WERI-Rb-1 (cell line): ENCODE results near the gene PIP4K2A.

Experiments
- DNase-seq: peaks from one replicate; pipeline ENCODE4 v3.0.0-alpha.2; 2020
- H3K27ac ChIP-seq: fragments of 250-450 bp; sonication (Bioruptor Pico); 2 replicates; pipeline ENCODE4 v1.5.1; 2020; ENCODE audit warnings: mild to moderate bottlenecking, moderate library complexity
- H3K27me3 ChIP-seq: fragments of 250-450 bp; sonication (Bioruptor Pico); 2 replicates; pipeline ENCODE4 v1.5.1; 2021; ENCODE audit warnings: mild to moderate bottlenecking, low read depth, moderate library complexity; ENCODE audit not compliant: insufficient read depth, severe bottlenecking
- H3K36me3 ChIP-seq: fragments of 250-450 bp; sonication (Bioruptor Pico); 2 replicates; pipeline ENCODE4 v1.5.1; 2020; ENCODE audit warnings: mild to moderate bottlenecking, moderate library complexity
- H3K4me3 ChIP-seq: 2 replicates; pipeline ENCODE4 v1.5.1; 2011; ENCODE audit warnings: low read depth, mild to moderate bottlenecking, control low read depth, low read length
- H3K9me3 ChIP-seq: fragments of 250-450 bp; sonication (Bioruptor Pico); 2 replicates; pipeline ENCODE4 v1.5.1; 2021; ENCODE audit warnings: mild to moderate bottlenecking, moderate library complexity; ENCODE audit not compliant: severe bottlenecking
- TF ChIP-seq, protein P1 (sequence below): IDR thresholded peaks from 2 replicates; pipeline ENCODE4 v1.5.1; 2011; ENCODE audit warnings: low read depth, mild to moderate bottlenecking, control low read depth, inconsistent platforms, low read length

The PIP4K2A gene

DNA sequence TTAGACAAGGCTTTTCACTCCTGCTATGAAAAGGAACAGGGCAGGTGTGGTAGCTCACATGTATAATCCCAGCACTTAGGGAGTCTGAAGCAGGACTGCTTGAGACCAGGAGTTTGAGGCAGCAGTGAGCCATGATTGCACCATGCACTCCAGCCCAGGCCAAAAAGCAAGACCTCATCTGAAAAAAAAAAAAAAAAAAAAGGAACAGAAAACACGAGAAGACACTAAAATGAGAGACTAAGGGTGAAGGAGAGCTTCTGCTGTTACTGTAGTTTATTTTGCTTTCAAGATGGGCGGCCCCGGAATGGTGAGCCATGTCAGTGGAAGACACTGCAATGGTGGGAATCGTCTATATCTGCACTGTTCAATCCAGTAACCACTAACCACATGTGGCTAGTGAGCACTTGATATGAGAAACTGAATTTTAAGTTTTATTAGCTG, 9.9 kb downstream of the PIP4K2A start:
- no peaks in the 10 kb centered on the region for H3K9me3 ChIP-seq
- H3K36me3 ChIP-seq: no peaks in the 10 kb centered on the region
- TF ChIP-seq, protein P1, sequence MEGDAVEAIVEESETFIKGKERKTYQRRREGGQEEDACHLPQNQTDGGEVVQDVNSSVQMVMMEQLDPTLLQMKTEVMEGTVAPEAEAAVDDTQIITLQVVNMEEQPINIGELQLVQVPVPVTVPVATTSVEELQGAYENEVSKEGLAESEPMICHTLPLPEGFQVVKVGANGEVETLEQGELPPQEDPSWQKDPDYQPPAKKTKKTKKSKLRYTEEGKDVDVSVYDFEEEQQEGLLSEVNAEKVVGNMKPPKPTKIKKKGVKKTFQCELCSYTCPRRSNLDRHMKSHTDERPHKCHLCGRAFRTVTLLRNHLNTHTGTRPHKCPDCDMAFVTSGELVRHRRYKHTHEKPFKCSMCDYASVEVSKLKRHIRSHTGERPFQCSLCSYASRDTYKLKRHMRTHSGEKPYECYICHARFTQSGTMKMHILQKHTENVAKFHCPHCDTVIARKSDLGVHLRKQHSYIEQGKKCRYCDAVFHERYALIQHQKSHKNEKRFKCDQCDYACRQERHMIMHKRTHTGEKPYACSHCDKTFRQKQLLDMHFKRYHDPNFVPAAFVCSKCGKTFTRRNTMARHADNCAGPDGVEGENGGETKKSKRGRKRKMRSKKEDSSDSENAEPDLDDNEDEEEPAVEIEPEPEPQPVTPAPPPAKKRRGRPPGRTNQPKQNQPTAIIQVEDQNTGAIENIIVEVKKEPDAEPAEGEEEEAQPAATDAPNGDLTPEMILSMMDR: no peak
- H3K4me3 ChIP-seq: no peak overlapping the region
- H3K27ac ChIP-seq: no peak overlapping the region
- no peak for DNase-seq
- H3K27me3 ChIP-seq: no peaks in the 10 kb centered on the region

DNA sequence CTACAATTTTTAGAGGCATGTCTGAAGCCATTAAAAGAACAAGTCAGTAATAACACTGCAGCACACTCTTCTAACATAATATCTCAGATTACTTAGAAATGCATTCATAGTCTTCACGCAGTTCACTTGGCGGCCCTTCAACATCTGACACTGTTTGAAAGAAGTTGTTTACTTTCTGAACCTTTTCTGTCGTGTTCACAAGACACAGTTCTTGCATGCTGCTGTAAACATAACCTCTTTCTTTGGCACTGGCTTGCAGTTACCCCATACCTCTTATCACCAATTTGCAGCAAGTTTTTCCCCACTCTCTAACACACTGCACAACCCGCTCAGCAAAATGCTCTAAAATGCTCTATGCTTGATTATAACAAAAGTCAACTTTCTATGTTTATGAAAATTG, 12.0 kb downstream of the PIP4K2A start:
- no peak overlapping the region for H3K4me3 ChIP-seq
- DNase-seq: no peak
- H3K27ac ChIP-seq: no peak overlapping the region
- H3K36me3 ChIP-seq: no peaks in the 10 kb centered on the region
- TF ChIP-seq, protein P1: no peak
- H3K9me3 ChIP-seq: no peaks in the 10 kb centered on the region
- no peaks in the 10 kb centered on the region for H3K27me3 ChIP-seq

DNA sequence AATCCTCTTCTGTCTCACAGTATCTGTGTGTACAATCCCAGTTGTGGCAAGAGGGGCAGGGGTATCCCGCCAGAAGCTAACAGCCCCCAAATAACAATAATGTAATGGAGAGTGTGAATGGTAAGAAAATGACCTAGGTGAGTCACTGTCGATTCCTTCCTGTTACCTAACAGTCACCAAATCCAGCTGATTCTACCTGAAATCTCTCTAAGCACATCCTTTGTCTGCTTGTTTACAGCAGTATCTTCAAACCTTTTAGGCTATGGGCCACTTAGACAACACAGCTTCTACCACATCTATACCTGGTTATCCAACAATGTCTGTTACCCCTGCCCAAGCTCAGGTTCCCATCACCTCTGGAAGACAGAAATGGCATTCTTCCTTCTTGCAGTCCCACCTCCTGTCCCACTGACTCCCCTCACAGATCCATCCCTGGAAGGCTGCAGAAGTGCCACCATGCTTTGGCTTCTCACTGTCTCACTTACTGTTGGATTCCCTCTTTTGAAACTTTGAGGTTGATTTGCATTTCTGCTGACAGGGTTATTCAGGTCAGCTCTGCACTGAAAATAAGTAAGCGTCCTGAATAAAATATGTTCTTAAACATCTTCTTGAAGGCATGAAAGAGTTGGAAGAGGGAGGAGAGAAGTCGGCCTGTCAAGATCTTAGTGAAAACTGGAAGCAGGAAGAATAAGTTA, 13.1 kb downstream of the PIP4K2A start:
- DNase-seq: no peak
- no peak overlapping the region for H3K27ac ChIP-seq
- no peaks in the 10 kb centered on the region for H3K27me3 ChIP-seq
- no peaks in the 10 kb centered on the region for H3K9me3 ChIP-seq
- no peaks in the 10 kb centered on the region for H3K36me3 ChIP-seq
- H3K4me3 ChIP-seq: no peak overlapping the region
- TF ChIP-seq, protein P1: no peak

DNA sequence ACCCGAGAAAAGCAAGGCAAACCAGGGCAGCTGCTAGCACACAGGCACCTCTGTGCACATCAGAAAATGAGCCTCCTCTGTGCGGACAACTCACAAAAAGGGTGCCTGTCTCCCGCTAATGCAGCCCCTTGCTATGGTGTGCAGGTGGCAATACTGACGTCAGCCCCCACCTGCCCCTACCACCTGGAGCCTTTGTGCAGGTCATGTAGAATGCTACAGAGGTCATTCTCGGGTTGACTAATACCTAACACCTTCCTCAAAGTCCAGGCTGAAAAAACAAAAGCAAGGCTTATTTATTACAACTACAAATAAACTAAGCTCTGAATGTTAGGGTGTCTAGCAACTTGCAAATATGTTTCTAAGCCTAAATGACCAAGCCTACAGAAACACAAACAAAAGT, 13.9 kb downstream of the PIP4K2A start:
- TF ChIP-seq, protein P1: no peak
- H3K27me3 ChIP-seq: no peaks in the 10 kb centered on the region
- H3K9me3 ChIP-seq: no peaks in the 10 kb centered on the region
- H3K4me3 ChIP-seq: no peak overlapping the region
- DNase-seq: no peak
- H3K36me3 ChIP-seq: no peaks in the 10 kb centered on the region
- no peak overlapping the region for H3K27ac ChIP-seq

DNA sequence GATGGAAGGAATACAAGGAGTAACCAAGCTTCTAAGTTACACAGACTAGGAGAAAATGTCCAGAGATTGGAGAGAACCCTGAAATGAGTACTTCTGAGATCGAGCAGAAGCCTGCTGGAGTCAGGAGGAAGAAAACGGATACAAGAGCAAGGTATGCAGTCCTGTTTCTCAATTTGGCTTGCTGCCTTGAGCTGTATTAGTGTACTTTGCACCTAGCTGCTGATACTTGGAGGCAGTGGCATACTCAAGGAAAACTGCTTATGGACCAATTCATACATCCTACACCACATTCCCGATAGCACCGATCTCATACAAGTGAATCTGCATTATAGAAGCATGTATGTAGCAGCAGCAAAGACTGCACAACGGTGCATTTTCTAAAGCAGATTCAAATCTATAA, 14.4 kb downstream of the PIP4K2A start:
- TF ChIP-seq, protein P1: no peak
- Histone ChIP-seq H3K27ac (no peak overlapping the region), H3K4me3 (no peak overlapping the region), H3K9me3 (no peaks in the 10 kb centered on the region), H3K36me3 (no peaks in the 10 kb centered on the region), H3K27me3 (no peaks in the 10 kb centered on the region)
- no peak for DNase-seq

DNA sequence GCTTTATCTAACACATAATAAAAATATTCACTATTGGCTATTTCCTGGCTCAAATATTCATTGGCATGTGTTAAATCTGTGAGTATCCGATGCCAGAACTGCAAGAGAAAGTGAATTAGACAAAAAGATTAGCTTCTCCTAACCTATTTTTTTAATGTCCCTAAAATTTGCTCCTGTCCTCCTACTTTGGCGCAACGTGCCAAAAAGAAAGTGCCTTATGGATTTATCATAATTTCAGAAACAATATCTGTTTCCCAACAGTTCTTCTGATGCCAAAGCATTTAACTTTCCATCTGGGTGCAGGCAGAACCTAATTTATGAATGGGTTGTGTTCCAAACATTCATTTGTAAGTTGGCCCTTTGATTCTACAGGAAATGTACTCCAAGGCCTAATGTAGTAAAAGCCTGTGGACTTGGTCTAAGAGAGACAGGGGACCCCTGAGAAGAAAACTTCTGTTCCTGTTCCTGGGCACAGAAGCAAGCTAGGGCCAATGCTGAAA, 15.4 kb downstream of the PIP4K2A start:
- H3K36me3 ChIP-seq: no peaks in the 10 kb centered on the region

More for the DNA sequence above, 15.4 kb downstream of the PIP4K2A start:
- no peak overlapping the region for H3K4me3 ChIP-seq
- DNase-seq: no peak
- H3K27me3 ChIP-seq: no peaks in the 10 kb centered on the region
- H3K9me3 ChIP-seq: no peaks in the 10 kb centered on the region
- no peak overlapping the region for H3K27ac ChIP-seq
- TF ChIP-seq, protein P1: no peak
